Measurements from ENCODE around the gene WWOX.

Gene WWOX

GRCh38 chr16:78437352-78437968 lies 338.0 kb downstream of the WWOX start:
- DNase-seq (ENCODE audit: low spot score) = peak; percentile 28

GRCh38 chr16:78438219-78438618 lies 338.8 kb downstream of the WWOX start:
- DNase-seq (ENCODE audit: low spot score) = no peak

GRCh38 chr16:78438632-78439031 lies 339.2 kb downstream of the WWOX start:
- no peak for DNase-seq (ENCODE audit: low spot score)

- no peak for DNase-seq (ENCODE audit: low spot score)
Observed at GRCh38 chr16:78439646-78440045, 340.2 kb downstream of the WWOX start.

- DNase-seq (ENCODE audit: low spot score) = no peak
Observed at GRCh38 chr16:78441298-78441697, 341.8 kb downstream of the WWOX start.

GRCh38 chr16:78443542-78444364 lies 344.3 kb downstream of the WWOX start:
- DNase-seq (ENCODE audit: low spot score) = no peak

GRCh38 chr16:78445818-78446217 lies 346.4 kb downstream of the WWOX start:
- no peak for DNase-seq (ENCODE audit: low spot score)

GRCh38 chr16:78446486-78446885 lies 347.0 kb downstream of the WWOX start:
- no peak for DNase-seq (ENCODE audit: low spot score)

GRCh38 chr16:78446992-78447563 lies 347.6 kb downstream of the WWOX start:
- no peak for DNase-seq (ENCODE audit: low spot score)

- no peak for DNase-seq (ENCODE audit: low spot score)
Observed at GRCh38 chr16:78448658-78449271, 349.3 kb downstream of the WWOX start.

- DNase-seq (ENCODE audit: low spot score) = no peak
Observed at GRCh38 chr16:78450255-78450654, 350.8 kb downstream of the WWOX start.

GRCh38 chr16:78452025-78452555 lies 352.6 kb downstream of the WWOX start:
- no peak for DNase-seq (ENCODE audit: low spot score)

GRCh38 chr16:78455861-78456260 lies 356.4 kb downstream of the WWOX start:
- no peak for DNase-seq (ENCODE audit: low spot score)

GRCh38 chr16:78458588-78458987 lies 359.1 kb downstream of the WWOX start:
- no peak for DNase-seq (ENCODE audit: low spot score)

- DNase-seq (ENCODE audit: low spot score) = peak; percentile 30
Observed at GRCh38 chr16:78460428-78460827, 361.0 kb downstream of the WWOX start.

- DNase-seq (ENCODE audit: low spot score) = no peak
Observed at GRCh38 chr16:78461087-78461486, 361.6 kb downstream of the WWOX start.

GRCh38 chr16:78461496-78462287 lies 362.2 kb downstream of the WWOX start:
- no peak for DNase-seq (ENCODE audit: low spot score)

- peak; percentile 39 for DNase-seq (ENCODE audit: low spot score)
Observed at GRCh38 chr16:78462288-78463208, 363.1 kb downstream of the WWOX start.

- no peak for DNase-seq (ENCODE audit: low spot score)
Observed at GRCh38 chr16:78463591-78463990, 364.1 kb downstream of the WWOX start.

- DNase-seq (ENCODE audit: low spot score) = no peak
Observed at GRCh38 chr16:78464833-78465232, 365.4 kb downstream of the WWOX start.

- DNase-seq (ENCODE audit: low spot score) = no peak
Observed at GRCh38 chr16:78465730-78466129, 366.3 kb downstream of the WWOX start.

Data from kidney tubule cell (primary cell).